Thyroid gland (tissue), 4 donors: ENCODE data around the gene TMEM45A.

Source experiments
- POLR2A ChIP-seq, 2 donors: fragments of 450-650 bp; IDR thresholded peaks; one replicate each; pipeline ENCODE4 v1.6.1; 2017; ENCODE audit warnings: antibody characterized with exemption in 2 of 2, mild to moderate bottlenecking in 2 of 2, moderate library complexity in 1 of 2
- TF ChIP-seq, protein P1 (sequence below), 6 experiments: fragments of 200-600 bp in 3 of 6; fragments of 450-650 bp in 3 of 6; sonication (generic) in 3 of 6; IDR thresholded peaks; one replicate each; pipeline ENCODE4 v1.5.1; 2016 to 2019; ENCODE audit warnings: antibody characterized with exemption in 6 of 6, mild to moderate bottlenecking in 2 of 6, inconsistent platforms in 1 of 6, moderate library complexity in 1 of 6

DNA sequence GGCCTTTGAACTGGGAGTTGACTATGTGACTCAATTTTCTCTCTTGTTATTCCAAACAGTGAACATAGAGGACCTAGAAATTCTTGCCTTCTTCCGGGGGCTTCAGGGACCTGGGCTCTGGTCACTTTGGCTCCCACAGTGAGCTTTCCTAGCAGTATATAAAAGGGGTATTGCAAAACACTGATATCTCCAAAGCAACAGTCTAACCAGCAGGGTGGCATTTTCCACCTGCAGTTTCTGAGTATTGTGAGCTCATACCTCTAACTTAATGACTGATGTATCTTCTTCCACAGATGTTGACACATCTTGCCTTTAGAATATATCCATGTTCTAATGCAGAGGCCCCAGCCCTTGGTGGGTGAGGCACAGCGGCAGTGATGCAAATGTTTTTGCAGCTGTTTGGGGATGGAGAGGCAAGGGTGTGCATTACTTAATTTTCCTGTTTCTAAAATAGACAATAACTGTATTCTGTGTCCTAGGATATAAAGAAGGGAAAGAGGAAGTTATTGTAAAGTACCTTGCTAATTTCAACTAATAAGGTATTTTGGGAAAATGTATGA is 71.3 kb downstream of the TMEM45A start:
- no peak for TF ChIP-seq POLR2A (IDR thresholded peaks at IDR 0.05)
- TF ChIP-seq, protein P1, sequence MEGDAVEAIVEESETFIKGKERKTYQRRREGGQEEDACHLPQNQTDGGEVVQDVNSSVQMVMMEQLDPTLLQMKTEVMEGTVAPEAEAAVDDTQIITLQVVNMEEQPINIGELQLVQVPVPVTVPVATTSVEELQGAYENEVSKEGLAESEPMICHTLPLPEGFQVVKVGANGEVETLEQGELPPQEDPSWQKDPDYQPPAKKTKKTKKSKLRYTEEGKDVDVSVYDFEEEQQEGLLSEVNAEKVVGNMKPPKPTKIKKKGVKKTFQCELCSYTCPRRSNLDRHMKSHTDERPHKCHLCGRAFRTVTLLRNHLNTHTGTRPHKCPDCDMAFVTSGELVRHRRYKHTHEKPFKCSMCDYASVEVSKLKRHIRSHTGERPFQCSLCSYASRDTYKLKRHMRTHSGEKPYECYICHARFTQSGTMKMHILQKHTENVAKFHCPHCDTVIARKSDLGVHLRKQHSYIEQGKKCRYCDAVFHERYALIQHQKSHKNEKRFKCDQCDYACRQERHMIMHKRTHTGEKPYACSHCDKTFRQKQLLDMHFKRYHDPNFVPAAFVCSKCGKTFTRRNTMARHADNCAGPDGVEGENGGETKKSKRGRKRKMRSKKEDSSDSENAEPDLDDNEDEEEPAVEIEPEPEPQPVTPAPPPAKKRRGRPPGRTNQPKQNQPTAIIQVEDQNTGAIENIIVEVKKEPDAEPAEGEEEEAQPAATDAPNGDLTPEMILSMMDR (IDR thresholded peaks at IDR 0.05) = no peak
